Endothelial cell of umbilical vein (primary cell): ENCODE results near the gene MED12L. TPM values are rescaled to one million over a fixed set of nuclear protein-coding genes. Genes with fewer than 3 reads are reported as not detected.

Experiments
- BruUV-seq: library from RNA; stranded (reverse); fragments of 400-500 nt; replicated peaks from 2 replicates; lab custom pipeline; 2021; lab: Mats Ljungman, UMichigan
- CTCF ChIA-PET: fragments of 300-600, 350-600 bp; sonication (Branson Sonifier 250); formaldehyde crosslinking; loops from one replicate; lab custom pipeline; 2021; ENCODE audit warnings: antibody characterized with exemption, inconsistent platforms; lab: Charles Lee
- POLR2A ChIA-PET: fragments of 300-600, 350-600 bp; sonication (Branson Sonifier 250); formaldehyde crosslinking; loops from one replicate; lab custom pipeline; 2021; ENCODE audit warnings: antibody characterized with exemption, inconsistent platforms; lab: Charles Lee
- DNase-seq: peaks from one replicate; pipeline ENCODE4 v3.0.0-alpha.2; 2011; ENCODE audit warnings: low read depth, low spot score
- FAIRE-seq: peaks from 2 replicates; lab custom pipeline; 2011; peaks lifted over from hg19 to GRCh38; lab: Jason Lieb, UNC
- H2AFZ ChIP-seq: 2 replicates; pipeline ENCODE4 v1.6.0; 2012; ENCODE audit warnings: low read depth, low read length, control low read depth, inconsistent platforms
- H3K27ac ChIP-seq: 2 replicates; pipeline ENCODE4 v1.5.1; 2011; ENCODE audit warnings: low read depth, mild to moderate bottlenecking, control low read depth, low read length, moderate library complexity; ENCODE audit not compliant: insufficient read depth
- H3K27me3 ChIP-seq, 2 experiments: 2 replicates each; pipeline versions ENCODE4 v1.6.0 to v1.6.1; 2011; ENCODE audit warnings: low read length in 2 of 2, mixed read lengths in 1 of 2; ENCODE audit not compliant: control insufficient read depth in 2 of 2, insufficient read depth in 2 of 2
- H3K36me3 ChIP-seq, 2 experiments: 2 replicates in 1 of 2; 3 replicates in 1 of 2; pipeline ENCODE4 v1.5.1; 2011; ENCODE audit warnings: low read length in 2 of 2, mild to moderate bottlenecking in 1 of 2, moderate library complexity in 1 of 2; ENCODE audit not compliant: control insufficient read depth in 2 of 2, insufficient read depth in 2 of 2; ENCODE audit errors: extremely low read depth in 1 of 2
- H3K4me1 ChIP-seq: 3 replicates; pipeline ENCODE4 v1.5.1; 2011; ENCODE audit warnings: mild to moderate bottlenecking, low read length; ENCODE audit not compliant: control insufficient read depth, insufficient read depth; ENCODE audit errors: extremely low read depth
- H3K4me2 ChIP-seq: 2 replicates; pipeline ENCODE4 v1.6.1; 2011; ENCODE audit warnings: low read length, control low read depth, mixed read lengths; ENCODE audit not compliant: insufficient read depth
- H3K4me3 ChIP-seq, 3 experiments: fragments of 200-600 bp in 1 of 3; sonication (generic), shearing (Covaris generic) in 1 of 3; replicated peaks in 1 of 3; 2 replicates each; pipeline ENCODE4 v1.5.1; 2011 to 2016; ENCODE audit warnings: control low read depth in 3 of 3, low read length in 3 of 3, mild to moderate bottlenecking in 2 of 3, inconsistent platforms in 1 of 3, low read depth in 1 of 3, moderate library complexity in 1 of 3; ENCODE audit not compliant: insufficient read depth in 1 of 3
- H3K79me2 ChIP-seq: 2 replicates; pipeline ENCODE4 v1.6.0; 2012; ENCODE audit warnings: low read length, inconsistent platforms; ENCODE audit not compliant: control insufficient read depth, insufficient read depth
- H3K9ac ChIP-seq: replicated peaks from 2 replicates; pipeline ENCODE3; 2011; ENCODE audit warnings: low read length, control low read depth; ENCODE audit not compliant: insufficient read depth; ENCODE audit errors: extremely low read depth
- H3K9me1 ChIP-seq: replicated peaks from 3 replicates; pipeline ENCODE4 v1.6.0; 2011; ENCODE audit warnings: mild to moderate bottlenecking, low read length; ENCODE audit not compliant: control insufficient read depth, insufficient read depth; ENCODE audit errors: extremely low read depth
- H3K9me3 ChIP-seq: replicated peaks from 2 replicates; pipeline ENCODE4 v1.5.1; 2012; ENCODE audit warnings: low read length, inconsistent platforms; ENCODE audit not compliant: control insufficient read depth, insufficient read depth
- H4K20me1 ChIP-seq: replicated peaks from 2 replicates; pipeline ENCODE3; 2011; ENCODE audit warnings: mild to moderate bottlenecking, low read length; ENCODE audit not compliant: control insufficient read depth, insufficient read depth; ENCODE audit errors: extremely low read depth
- CTCF ChIP-seq, 2 donors: IDR thresholded peaks; 1 replicate in 1 of 2; 2 replicates in 1 of 2; pipeline ENCODE4 v1.5.1; 2011; ENCODE audit warnings: low read length in 2 of 2, mild to moderate bottlenecking in 2 of 2, moderate library complexity in 2 of 2, control low read depth in 1 of 2, inconsistent platforms in 1 of 2, low read depth in 1 of 2; ENCODE audit not compliant: insufficient read depth in 1 of 2; ENCODE audit errors: extremely low read depth in 1 of 2
- EZH2 ChIP-seq: IDR thresholded peaks from 2 replicates; pipeline ENCODE4 v1.6.1; 2012; ENCODE audit warnings: borderline replicate concordance, low read depth, mild to moderate bottlenecking, moderate library complexity, low read length, inconsistent platforms; ENCODE audit not compliant: severe bottlenecking
- FOS ChIP-seq: IDR thresholded peaks from 2 replicates; pipeline ENCODE4 v1.6.1; 2011; ENCODE audit warnings: mild to moderate bottlenecking, low read length, moderate library complexity, borderline replicate concordance; ENCODE audit not compliant: insufficient read depth
- GATA2 ChIP-seq: IDR thresholded peaks from 2 replicates; pipeline ENCODE4 v1.7.0; 2011; ENCODE audit warnings: low read depth, mild to moderate bottlenecking, moderate library complexity, mixed read lengths, low read length; ENCODE audit not compliant: insufficient read length, insufficient read depth
- JUN ChIP-seq: IDR thresholded peaks from 2 replicates; pipeline ENCODE4 v1.6.1; 2011; ENCODE audit warnings: borderline replicate concordance, low read depth; ENCODE audit not compliant: insufficient read length, insufficient read depth
- MAX ChIP-seq: IDR thresholded peaks from 2 replicates; pipeline ENCODE4 v1.6.1; 2011; ENCODE audit not compliant: insufficient read depth, insufficient read length
- MYC ChIP-seq: IDR thresholded peaks from one replicate; pipeline ENCODE4 v1.6.1; 2011; ENCODE audit warnings: mild to moderate bottlenecking, low read depth, low read length
- POLR2A ChIP-seq: IDR thresholded peaks from 2 replicates; pipeline ENCODE4 v1.6.1; 2012; ENCODE audit warnings: low read depth, mild to moderate bottlenecking, control low read depth, low read length
- POLR2AphosphoS5 ChIP-seq: IDR thresholded peaks from 2 replicates; pipeline ENCODE4 v1.6.1; 2012; ENCODE audit warnings: low read depth, mild to moderate bottlenecking, control low read depth, low read length, moderate library complexity; ENCODE audit not compliant: insufficient read depth
- dilution Hi-C: fragments of 300-500 bp; cut with MboI; formaldehyde crosslinking; loops from one replicate; pipeline ENCODE4 v1.15.0; 2019; ENCODE audit warnings: low sequenced_read_pairs; ENCODE audit not compliant: extremely low pct_ligation_motif_present
- intact Hi-C: fragments of 100-400 bp; cut with micrococcal nuclease; formaldehyde crosslinking; loops from one replicate; pipeline ENCODE4 v1.10.0; 2022
- polyA plus RNA-seq, 4 experiments: library from polyadenylated mRNA; depleted of rRNA in 3 of 4; stranded (reverse) in 3 of 4; unstranded in 1 of 4; fragments of >200 nt; gene quantifications; 2 replicates each; pipeline versions ENCODE4 v1.2.1 to v1.2.3, GENCODE V29; 2011 to 2012; ENCODE audit warnings: missing spikeins in 1 of 4
- total RNA-seq: library from RNA; stranded (reverse); gene quantifications from 2 replicates; pipeline ENCODE4 v1.2.3, GENCODE V29; 2021

Gene MED12L
- total and polyA plus RNA-seq, 2 donors (not counting 3 experiments of a cell fraction or from before 2014, with no cell fraction given), result 0.03 to 0.27 TPM

GRCh38 chr3:151357463-151357850, 272.0 kb downstream of the MED12L start:
- BruUV-seq, result no TSS peak
- POLR2A ChIA-PET, result no interaction called here

More at GRCh38 chr3:151357463-151357850, 272.0 kb downstream of the MED12L start:
- DNase-seq, result no peak
- Histone ChIP-seq H4K20me1 (no peaks in the 10 kb centered on the region), H3K4me1 (no peaks in the 10 kb centered on the region), H3K9me1 (no peaks in the 10 kb centered on the region), H3K4me3 (no peak overlapping the region), H3K36me3 (no peaks in the 10 kb centered on the region), H3K4me2 (no peak overlapping the region), H3K27me3 (no peaks in the 10 kb centered on the region), H2AFZ (no peak overlapping the region), H3K9me3 (no peaks in the 10 kb centered on the region), H3K27ac (no peak overlapping the region), H3K79me2 (no peaks in the 10 kb centered on the region), H3K9ac (no peak overlapping the region)
- intact Hi-C loops (no loop called here), dilution Hi-C loops (no loop called here)
- CTCF ChIA-PET, result interaction anchor here (0.6 to 1.3 kb wide), 5 partner anchors 8 to 1684 kb away, joined by 3 to 4 read pairs (median 4); no protein-coding TSS in a partner anchor
- no peak for TF ChIP-seq MAX
- TF ChIP-seq CTCF (IDR thresholded peaks at IDR 0.05; ENCODE audit: extremely low read depth in 1 of 2, insufficient read depth in 1 of 2, low read depth in 1 of 2, low read length in 2 of 2), result no peak
- TF ChIP-seq GATA2, result no peak
- TF ChIP-seq MYC, result no peak
- no peak for TF ChIP-seq POLR2AphosphoS5
- TF ChIP-seq POLR2A, result no peak
- no peak for TF ChIP-seq JUN
- TF ChIP-seq EZH2, result no peak
- TF ChIP-seq FOS, result no peak
- FAIRE-seq, result no peak
